K562 (cell line): ENCODE measurements around the gene CCDC50. TPM values are rescaled to one million over a fixed set of nuclear protein-coding genes. Genes with fewer than 3 reads are reported as not detected.
A peak's percentile ranks its signal among the peaks of the same experiment; 100 is the strongest.

Source experiments
- ATAC-seq: fragments of 200-7000 bp; cut with Tn5 transposase; 3 replicates; pipeline ENCODE4 v1.9.1; 2020; ENCODE audit warnings: moderate library complexity
- BruUV-seq: library from RNA; stranded (reverse); fragments of 400-500 nt; replicated peaks from 2 replicates; lab custom pipeline; 2021; lab: Mats Ljungman, UMichigan
- CTCF ChIA-PET: fragments of 300-600 bp; formaldehyde crosslinking; extraction: SDS; loops from one replicate; lab custom pipeline; 2021; ENCODE audit warnings: low intra/inter-chr PET ratio; lab: Yijun Ruan, JAX
- POLR2A ChIA-PET: fragments of 300-600, 350-650 bp; sonication (Branson Sonifier 250); formaldehyde crosslinking; extraction: SDS; loops from one replicate; lab custom pipeline; 2021; ENCODE audit warnings: antibody characterized with exemption, inconsistent platforms; lab: Yijun Ruan, JAX
- DNase-seq, 4 experiments: peaks; one replicate each; pipeline versions ENCODE4 v3.0.0 to v3.0.0-alpha.2; 2011 to 2018; ENCODE audit warnings: low spot score in 3 of 4, mixed read lengths in 3 of 4; ENCODE audit errors: extremely low read depth in 1 of 4
- FAIRE-seq: peaks from 2 replicates; lab custom pipeline; 2011; peaks lifted over from hg19 to GRCh38; lab: Jason Lieb, UNC
- H2AFZ ChIP-seq: 2 replicates; pipeline ENCODE4 v1.6.0; 2011; ENCODE audit warnings: low read depth, low read length, control low read depth, inconsistent platforms
- H3K27ac ChIP-seq: fragments of 200-600 bp; 3 replicates; pipeline ENCODE4 v1.8.0; 2011; ENCODE audit warnings: low read depth, mild to moderate bottlenecking, control low read depth, inconsistent platforms, low read length, moderate library complexity, mixed read lengths; ENCODE audit errors: extremely low read depth
- H3K27me3 ChIP-seq, 2 experiments: fragments of 300-600 bp in 1 of 2; 2 replicates in 1 of 2; 3 replicates in 1 of 2; pipeline versions ENCODE4 v1.6.0 to v1.8.0; 2011; ENCODE audit warnings: inconsistent platforms in 2 of 2, low read length in 2 of 2, mild to moderate bottlenecking in 1 of 2, mixed read lengths in 1 of 2, moderate library complexity in 1 of 2; ENCODE audit not compliant: control insufficient read depth in 2 of 2, insufficient read depth in 2 of 2
- H3K36me3 ChIP-seq: fragments of 300-600 bp; 3 replicates; pipeline ENCODE4 v1.8.0; 2011; ENCODE audit warnings: mild to moderate bottlenecking, low read length, inconsistent platforms; ENCODE audit not compliant: control insufficient read depth, insufficient read depth
- H3K4me1 ChIP-seq, 2 experiments: fragments of 200-600 bp in 1 of 2; replicated peaks in 1 of 2; 2 replicates in 1 of 2; 3 replicates in 1 of 2; pipeline versions ENCODE4 v1.5.1 to v1.8.0; 2011; ENCODE audit warnings: inconsistent platforms in 2 of 2, low read length in 2 of 2, mild to moderate bottlenecking in 1 of 2, mixed read lengths in 1 of 2, moderate library complexity in 1 of 2; ENCODE audit not compliant: control insufficient read depth in 2 of 2, insufficient read depth in 2 of 2
- H3K4me2 ChIP-seq: 2 replicates; pipeline ENCODE4 v1.6.1; 2011; ENCODE audit warnings: low read length, control low read depth, inconsistent platforms, mixed read lengths; ENCODE audit not compliant: insufficient read depth
- H3K4me3 ChIP-seq: fragments of 200-600 bp; sonication (generic), shearing (Covaris generic); 2 replicates; pipeline ENCODE4 v1.5.1; 2016; ENCODE audit warnings: control low read depth, inconsistent platforms
- H3K79me2 ChIP-seq: fragments of 200-600 bp; 3 replicates; pipeline ENCODE4 v1.8.0; 2011; ENCODE audit warnings: low read length, inconsistent platforms; ENCODE audit not compliant: control insufficient read depth, insufficient read depth
- H3K9ac ChIP-seq, 2 experiments: 2 replicates each; pipeline versions ENCODE4 v1.6.0 to v1.6.1; 2011; ENCODE audit warnings: low read depth in 2 of 2, low read length in 2 of 2, control low read depth in 1 of 2, inconsistent platforms in 1 of 2, mild to moderate bottlenecking in 1 of 2, mixed read lengths in 1 of 2; ENCODE audit not compliant: insufficient read depth in 1 of 2
- H3K9me1 ChIP-seq: one replicate; pipeline ENCODE4 v1.6.0; 2011; ENCODE audit warnings: inconsistent platforms, mild to moderate bottlenecking, low read length, moderate library complexity; ENCODE audit not compliant: control insufficient read depth, insufficient read depth
- H3K9me3 ChIP-seq: replicated peaks from 2 replicates; pipeline ENCODE4 v1.5.1; 2011; ENCODE audit warnings: low read depth, low read length, inconsistent platforms; ENCODE audit not compliant: control insufficient read depth, insufficient read depth
- H4K20me1 ChIP-seq: replicated peaks from 2 replicates; pipeline ENCODE4 v1.6.1; 2011; ENCODE audit warnings: low read length, inconsistent platforms, mixed read lengths; ENCODE audit not compliant: control insufficient read depth, insufficient read depth
- CHD2 ChIP-seq: IDR thresholded peaks from 2 replicates; pipeline ENCODE4 v1.6.1; 2011; ENCODE audit warnings: low read depth, low read length
- ZKSCAN3 ChIP-seq: fragments of 250-450 bp; sonication (Bioruptor Pico); IDR thresholded peaks from 2 replicates; pipeline ENCODE4 v1.4.0; 2020
- ZNF431 ChIP-seq: sonication (generic); formaldehyde crosslinking; IDR thresholded peaks from 2 replicates; pipeline ENCODE4 v1.8.0; 2022; ENCODE audit warnings: mild to moderate bottlenecking, missing genetic modification reagents
- WGBS: fragments of 100-300 bp; shearing (Covaris generic); methylation state at CpG from one replicate; pipeline ENCODE4 v1.1.6; 2016; ENCODE audit warnings: low coverage, mixed read lengths; ENCODE audit not compliant: insufficient coverage; ENCODE audit errors: missing lambda C conversion rate; 5-methylcytosine and 5-hydroxymethylcytosine counted together
- in situ Hi-C: fragments of 300-500 bp; cut with MboI; formaldehyde crosslinking; loops from 4 replicates; pipeline ENCODE4 v1.15.0; 2018; ENCODE audit warnings: inconsistent platforms, mixed read lengths
- intact Hi-C: fragments of 100-400 bp; cut with micrococcal nuclease; formaldehyde crosslinking; loops from 2 replicates; pipeline ENCODE4 v1.14.2; 2022
- polyA plus RNA-seq, 8 experiments: library from polyadenylated mRNA; depleted of rRNA in 4 of 8; stranded (reverse) in 5 of 8; unstranded in 3 of 8; fragments of >200 nt; fragmentation: Nextera tagmentation in 2 of 8; fragmentation: Illumina TruSeq in 1 of 8; extraction: Ambion mirVana in 2 of 8; extraction: Trizol in 1 of 8; gene quantifications; 2 replicates each; pipeline versions ENCODE4 v1.2.1 to v1.2.3, GENCODE V29; 2011 to 2014; ENCODE audit warnings: inconsistent platforms in 1 of 8, missing spikeins in 1 of 8
- total RNA-seq, 7 experiments: library from RNA; depleted of rRNA in 6 of 7; stranded (reverse); fragments of >200 nt in 6 of 7; fragmentation: Illumina TruSeq in 2 of 7; extraction: Trizol in 2 of 7; gene quantifications; 2 replicates each; pipeline versions ENCODE4 v1.2.1 to v1.2.3, GENCODE V29; 2011 to 2021; ENCODE audit warnings: low replicate concordance in 1 of 7
- TF ChIP-seq, protein P1 (sequence below): sonication (generic); formaldehyde crosslinking; IDR thresholded peaks from 2 replicates; pipeline ENCODE4 v1.8.0; 2022; ENCODE audit warnings: mild to moderate bottlenecking, low read depth, missing genetic modification reagents

The CCDC50 gene
- total and polyA plus RNA-seq, 9 of the 15 experiments (the other 6 are each of a cell fraction or from before 2014, with no cell fraction given): 8.4 to 63.4 (median 40.4) TPM

DNA sequence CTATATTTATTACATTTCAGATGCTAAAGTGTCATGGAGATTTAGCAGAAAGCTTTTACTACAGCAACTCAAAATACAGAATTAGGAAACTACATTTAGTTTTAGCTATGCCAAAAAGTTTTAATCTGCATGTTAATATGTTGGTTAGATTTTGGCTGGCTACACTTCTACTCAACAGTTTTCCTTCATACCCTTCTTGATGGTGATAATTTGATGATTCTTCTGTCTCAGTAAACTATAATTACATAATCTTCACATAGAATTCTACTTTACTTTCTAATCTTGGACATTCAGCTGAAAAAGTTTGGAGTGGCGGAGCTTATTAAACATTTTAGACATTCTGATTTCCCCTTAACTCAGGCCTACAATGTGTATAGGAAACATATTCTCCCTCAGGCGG, 11.2 kb downstream of the CCDC50 start (continued):
- TF ChIP-seq, protein P1, sequence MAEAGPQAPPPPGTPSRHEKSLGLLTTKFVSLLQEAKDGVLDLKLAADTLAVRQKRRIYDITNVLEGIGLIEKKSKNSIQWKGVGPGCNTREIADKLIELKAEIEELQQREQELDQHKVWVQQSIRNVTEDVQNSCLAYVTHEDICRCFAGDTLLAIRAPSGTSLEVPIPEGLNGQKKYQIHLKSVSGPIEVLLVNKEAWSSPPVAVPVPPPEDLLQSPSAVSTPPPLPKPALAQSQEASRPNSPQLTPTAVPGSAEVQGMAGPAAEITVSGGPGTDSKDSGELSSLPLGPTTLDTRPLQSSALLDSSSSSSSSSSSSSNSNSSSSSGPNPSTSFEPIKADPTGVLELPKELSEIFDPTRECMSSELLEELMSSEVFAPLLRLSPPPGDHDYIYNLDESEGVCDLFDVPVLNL (CRISPR knock-in tag): no peak
- TF ChIP-seq, all 486 proteins: peak for 0

DNA sequence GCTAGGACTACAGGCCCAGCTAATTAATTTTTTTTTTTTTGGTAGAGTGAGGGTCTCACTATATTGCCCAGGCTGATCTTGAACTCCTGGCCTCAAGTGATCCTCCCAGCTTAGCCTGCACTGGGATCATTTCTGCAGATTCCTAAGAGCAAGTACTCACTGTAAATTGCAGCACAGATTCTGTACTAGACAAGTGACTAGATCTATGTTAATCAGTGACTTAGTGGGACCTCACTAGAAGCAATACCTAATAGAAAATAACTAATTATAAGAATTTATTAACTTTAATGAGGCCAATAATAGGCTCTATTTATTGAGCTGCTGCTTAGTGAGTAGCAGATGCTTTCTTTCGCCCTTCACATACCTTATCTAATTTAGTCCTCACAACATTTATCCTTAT, 11.8 kb downstream of the CCDC50 start:
- no TSS peak for BruUV-seq
- H2AFZ ChIP-seq: no peak overlapping the region
- no peaks in the 10 kb centered on the region for H3K36me3 ChIP-seq
- H3K79me2 ChIP-seq: peaks cover 98% of the 10 kb centered on the region
- no peak for FAIRE-seq
- H3K27ac ChIP-seq: no peak overlapping the region
- intact Hi-C loops (no loop called here), in situ Hi-C loops (no loop called here)
- peaks cover 3 to 19% of the 10 kb centered on the region in 2 experiments; a peak in 3 of 5 replicates for H3K4me1 ChIP-seq
- H3K27me3 ChIP-seq: no peaks in the 10 kb centered on the region
- no peak overlapping the region for H3K4me2 ChIP-seq
- H4K20me1 ChIP-seq: peaks cover 10% of the 10 kb centered on the region
- 75% methylated on average over 1 of the region's 1 CpG for whole genome bisulfite sequencing
- DNase-seq: peak in 2 of 4 experiments; percentile 0 to 1
- TF ChIP-seq ZKSCAN3 (no peak), ZNF431 (CRISPR knock-in tag) (no peak), CHD2 (no peak)
- H3K9me3 ChIP-seq: no peaks in the 10 kb centered on the region
- no peak for ATAC-seq
- CTCF ChIA-PET: no interaction called here
- no peak overlapping the region for H3K4me3 ChIP-seq
- no peak overlapping the region for H3K9ac ChIP-seq
- POLR2A ChIA-PET: interaction anchor here (1.7 kb wide), 1 partner anchor 15 kb away, joined by 8 read pairs; no protein-coding TSS in a partner anchor
- no peaks in the 10 kb centered on the region for H3K9me1 ChIP-seq
